ENCODE results near the gene TIGAR. TPM values are rescaled to one million over a fixed set of nuclear protein-coding genes. Genes with fewer than 3 reads are reported as not detected.

Gene TIGAR
- total and polyA plus RNA-seq, 2 of the 8 experiments (the other 6 are each of a cell fraction or from before 2014, with no cell fraction given): 3.8 to 26.4 TPM

DNA sequence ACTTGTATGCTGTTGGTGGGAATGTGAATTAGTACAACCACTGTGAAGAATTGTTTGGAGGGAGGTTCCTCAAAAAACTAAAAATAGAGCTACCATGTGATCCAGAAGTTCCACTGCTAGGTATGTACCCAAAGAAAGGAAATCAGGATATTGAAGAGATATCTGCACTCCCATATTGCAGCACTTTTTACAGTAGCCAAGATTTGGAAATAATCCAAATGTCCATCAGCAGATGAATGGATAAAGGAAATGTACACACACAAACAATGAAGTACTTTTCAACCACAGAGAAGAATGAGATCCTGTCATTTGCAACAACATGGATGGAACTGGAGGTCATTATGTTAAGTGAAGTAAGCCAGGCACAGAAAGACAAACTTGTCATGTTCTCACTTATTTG, 25.9 kb downstream of the TIGAR start:
- H2AFZ ChIP-seq (ENCODE audit: low read length): no peak overlapping the region
- ChIA-PET CTCF (ENCODE audit: partially characterized antibody) (interaction anchor here (0.6 to 0.7 kb wide), 2 partner anchors 1312 to 1762 kb away, joined by 3 read pairs; no protein-coding TSS in a partner anchor), POLR2A (ENCODE audit: partially characterized antibody) (no interaction called here)
- H2AK5ac ChIP-seq (ENCODE audit: low read depth, low read length): no peak overlapping the region
- H4K20me1 ChIP-seq (replicated peaks in 1 of 2; ENCODE audit: control insufficient read depth in 1 of 2, insufficient read depth in 2 of 2, low read length in 2 of 2): no peaks in the 10 kb centered on the region
- H2BK12ac ChIP-seq (ENCODE audit: low read depth, low read length): no peak overlapping the region
- H3K4ac ChIP-seq (replicated peaks; ENCODE audit: insufficient read length, low read depth, low read length): no peak overlapping the region
- no peak overlapping the region for H4K8ac ChIP-seq (ENCODE audit: extremely low read depth, insufficient read depth, low read length)
- H3K14ac ChIP-seq (ENCODE audit: insufficient read length): no peak overlapping the region
- H3K27me3 ChIP-seq (replicated peaks in 1 of 4; ENCODE audit: control insufficient read depth in 3 of 4, extremely low read depth in 1 of 4, insufficient read depth in 3 of 4, low read length in 3 of 4): no peaks in the 10 kb centered on the region
- H3K9ac ChIP-seq (replicated peaks in 1 of 4; ENCODE audit: extremely low read depth in 1 of 4, low read depth in 3 of 4, low read length in 3 of 4): no peak overlapping the region
- H3K4me1 ChIP-seq (replicated peaks in 1 of 4; ENCODE audit: control insufficient read depth in 3 of 4, insufficient read depth in 4 of 4, low read length in 3 of 4): no peaks in the 10 kb centered on the region
- no peaks in the 10 kb centered on the region for H3K79me1 ChIP-seq (ENCODE audit: low read depth, low read length)
- no peak overlapping the region for H2BK5ac ChIP-seq (ENCODE audit: low read depth, low read length)
- H3K56ac ChIP-seq (replicated peaks; ENCODE audit: insufficient read length, low read depth, low read length): no peak overlapping the region
- H3K36me3 ChIP-seq (ENCODE audit: control insufficient read depth in 2 of 4, insufficient read depth in 4 of 4, low read length in 3 of 4): peaks cover 0 to 20% (median 12%) of the 10 kb centered on the region in 4 experiments; a peak in 6 of 8 replicates
- H2BK15ac ChIP-seq (ENCODE audit: low read length): no peak overlapping the region
- TF ChIP-seq, protein P1, sequence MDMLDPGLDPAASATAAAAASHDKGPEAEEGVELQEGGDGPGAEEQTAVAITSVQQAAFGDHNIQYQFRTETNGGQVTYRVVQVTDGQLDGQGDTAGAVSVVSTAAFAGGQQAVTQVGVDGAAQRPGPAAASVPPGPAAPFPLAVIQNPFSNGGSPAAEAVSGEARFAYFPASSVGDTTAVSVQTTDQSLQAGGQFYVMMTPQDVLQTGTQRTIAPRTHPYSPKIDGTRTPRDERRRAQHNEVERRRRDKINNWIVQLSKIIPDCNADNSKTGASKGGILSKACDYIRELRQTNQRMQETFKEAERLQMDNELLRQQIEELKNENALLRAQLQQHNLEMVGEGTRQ (IDR thresholded peaks at IDR 0.05; ENCODE audit: low read length): no peak
- TF ChIP-seq, protein P2, sequence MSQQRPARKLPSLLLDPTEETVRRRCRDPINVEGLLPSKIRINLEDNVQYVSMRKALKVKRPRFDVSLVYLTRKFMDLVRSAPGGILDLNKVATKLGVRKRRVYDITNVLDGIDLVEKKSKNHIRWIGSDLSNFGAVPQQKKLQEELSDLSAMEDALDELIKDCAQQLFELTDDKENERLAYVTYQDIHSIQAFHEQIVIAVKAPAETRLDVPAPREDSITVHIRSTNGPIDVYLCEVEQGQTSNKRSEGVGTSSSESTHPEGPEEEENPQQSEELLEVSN (IDR thresholded peaks at IDR 0.05): no peak
- TF ChIP-seq KDM5A (IDR thresholded peaks at IDR 0.05; ENCODE audit: low read length): no peak
- TF ChIP-seq GTF2F1 (IDR thresholded peaks at IDR 0.05; ENCODE audit: borderline replicate concordance, low read depth, low read length): no peak
- no peak for TF ChIP-seq EZH2 (IDR thresholded peaks at IDR 0.05; ENCODE audit: low read depth, low read length, severe bottlenecking)
- TF ChIP-seq SRF (IDR thresholded peaks at IDR 0.05; ENCODE audit: low read depth, low read length): no peak
- TF ChIP-seq NANOG (IDR thresholded peaks at IDR 0.05; ENCODE audit: insufficient read depth, low read depth, low read length, poor library complexity, severe bottlenecking): no peak
- TF ChIP-seq, protein P3, sequence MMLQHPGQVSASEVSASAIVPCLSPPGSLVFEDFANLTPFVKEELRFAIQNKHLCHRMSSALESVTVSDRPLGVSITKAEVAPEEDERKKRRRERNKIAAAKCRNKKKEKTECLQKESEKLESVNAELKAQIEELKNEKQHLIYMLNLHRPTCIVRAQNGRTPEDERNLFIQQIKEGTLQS (IDR thresholded peaks at IDR 0.05; ENCODE audit: insufficient read depth, low read depth, low read length): no peak
- no peak for TF ChIP-seq SAP30 (IDR thresholded peaks at IDR 0.05; ENCODE audit: insufficient read depth, insufficient replicate concordance, low read length)
- TF ChIP-seq, protein P4, sequence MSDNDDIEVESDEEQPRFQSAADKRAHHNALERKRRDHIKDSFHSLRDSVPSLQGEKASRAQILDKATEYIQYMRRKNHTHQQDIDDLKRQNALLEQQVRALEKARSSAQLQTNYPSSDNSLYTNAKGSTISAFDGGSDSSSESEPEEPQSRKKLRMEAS (IDR thresholded peaks at IDR 0.05): no peak
- H3K18ac ChIP-seq (ENCODE audit: extremely low read depth, low read length): no peak overlapping the region
- no peak overlapping the region for H3K23ac ChIP-seq (ENCODE audit: insufficient read length)
- no peak for DNase-seq (ENCODE audit: low read depth in 1 of 2, low spot score in 2 of 2)
- no peaks in the 10 kb centered on the region for H3K9me3 ChIP-seq (ENCODE audit: insufficient read depth in 2 of 2, low read depth in 1 of 2, low read length in 1 of 2)
- H4K91ac ChIP-seq (replicated peaks; ENCODE audit: insufficient read length, low read length): no peak overlapping the region
- no peak overlapping the region for H4K5ac ChIP-seq (ENCODE audit: insufficient read length, low read depth, low read length)
- no peak overlapping the region for H2BK20ac ChIP-seq (ENCODE audit: low read length)
- no peak for FAIRE-seq
- H3K27ac ChIP-seq (ENCODE audit: low read depth, low read length): no peak overlapping the region
- no peaks in the 10 kb centered on the region for H3K23me2 ChIP-seq (ENCODE audit: low read depth, low read length)
- H2BK120ac ChIP-seq (replicated peaks; ENCODE audit: low read depth, low read length): no peak overlapping the region
- H3K4me3 ChIP-seq (ENCODE audit: extremely low read depth in 1 of 4, insufficient read depth in 2 of 4, low read depth in 3 of 4, low read length in 4 of 4): no peak overlapping the region
- no peak overlapping the region for H3K4me2 ChIP-seq (ENCODE audit: insufficient read depth in 1 of 2, low read depth in 2 of 2, low read length in 2 of 2)
- H3K79me2 ChIP-seq (ENCODE audit: control insufficient read depth in 1 of 2, insufficient read depth in 2 of 2, low read length in 2 of 2): no peaks in the 10 kb centered on the region
